Naive thymus-derived CD4-positive, alpha-beta T cell (primary cell): ENCODE data around the gene BUD13. TPM values are rescaled to one million over a fixed set of nuclear protein-coding genes. Genes with fewer than 3 reads are reported as not detected.
A peak's percentile ranks its signal among the peaks of the same experiment; 100 is the strongest.
"Not testable (repeated sequence)": the region's sequence is repeated elsewhere in the genome, so short reads cannot be mapped to it uniquely, and the experiment has no call there.

Experiments
- ATAC-seq: fragments of 150-1000 bp; cut with Tn5 transposase; 2 replicates; pipeline ENCODE4 v1.10.0; 2021; ENCODE audit warnings: mild to moderate bottlenecking, moderate library complexity
- CTCF ChIA-PET: fragments of 350-600 bp; sonication (Branson Sonifier 250); formaldehyde crosslinking; loops from one replicate; lab custom pipeline; 2021; ENCODE audit warnings: antibody characterized with exemption; lab: Charles Lee
- POLR2A ChIA-PET: fragments of 350-600 bp; sonication (Branson Sonifier 250); formaldehyde crosslinking; loops from one replicate; lab custom pipeline; 2021; ENCODE audit warnings: antibody characterized with exemption, inconsistent platforms; lab: Charles Lee
- DNase-seq, 9 donors: peaks; one replicate each; pipeline versions ENCODE4 v3.0.0 to v3.0.0-alpha.2; 2020 to 2022; ENCODE audit warnings: mixed read lengths in 1 of 9
- H3K27ac ChIP-seq: one replicate; pipeline ENCODE4 v1.7.0; 2013; ENCODE audit warnings: mild to moderate bottlenecking, low read depth, low read length, moderate library complexity
- H3K27me3 ChIP-seq, 2 donors: one replicate each; pipeline ENCODE4 v1.7.0; 2013; ENCODE audit warnings: low read length in 2 of 2, mild to moderate bottlenecking in 2 of 2, moderate library complexity in 2 of 2; ENCODE audit not compliant: control insufficient read depth in 2 of 2, insufficient read depth in 2 of 2
- H3K36me3 ChIP-seq, 3 experiments: 1 replicate in 2 of 3; 2 replicates in 1 of 3; pipeline ENCODE4 v1.7.0; 2013; ENCODE audit warnings: low read length in 3 of 3, mild to moderate bottlenecking in 3 of 3, moderate library complexity in 1 of 3; ENCODE audit not compliant: insufficient read depth in 3 of 3, control insufficient read depth in 2 of 3
- H3K4me1 ChIP-seq, 2 donors: one replicate each; pipeline ENCODE4 v1.7.0; 2013; ENCODE audit warnings: low read length in 2 of 2, mild to moderate bottlenecking in 2 of 2, moderate library complexity in 1 of 2; ENCODE audit not compliant: control insufficient read depth in 2 of 2, insufficient read depth in 2 of 2
- H3K4me3 ChIP-seq: 2 replicates; pipeline ENCODE4 v1.7.0; 2013; ENCODE audit warnings: mild to moderate bottlenecking, low read length
- H3K9me3 ChIP-seq, 3 experiments: 1 replicate in 2 of 3; 2 replicates in 1 of 3; pipeline ENCODE4 v1.7.0; 2013; ENCODE audit warnings: low read length in 3 of 3; ENCODE audit not compliant: control insufficient read depth in 2 of 3
- H3K27ac Mint-ChIP-seq, 9 donors: one replicate each; pipeline ENCODE4 v1.8.0; 2020 to 2022; ENCODE audit warnings: mixed read lengths in 9 of 9, mild to moderate bottlenecking in 8 of 9, moderate library complexity in 5 of 9, inconsistent platforms in 2 of 9
- H3K27me3 Mint-ChIP-seq, 5 donors: one replicate each; pipeline ENCODE4 v1.8.0; 2021 to 2022; ENCODE audit warnings: mixed read lengths in 5 of 5, mild to moderate bottlenecking in 1 of 5
- H3K36me3 Mint-ChIP-seq, 5 donors: one replicate each; pipeline ENCODE4 v1.8.0; 2020 to 2022; ENCODE audit warnings: mixed read lengths in 5 of 5, mild to moderate bottlenecking in 3 of 5, inconsistent platforms in 1 of 5
- H3K4me1 Mint-ChIP-seq, 7 donors: one replicate each; pipeline ENCODE4 v1.8.0; 2020 to 2022; ENCODE audit warnings: mixed read lengths in 7 of 7, mild to moderate bottlenecking in 3 of 7, inconsistent platforms in 1 of 7
- H3K4me3 Mint-ChIP-seq, 10 donors: one replicate each; pipeline ENCODE4 v1.8.0; 2020 to 2022; ENCODE audit warnings: mild to moderate bottlenecking in 10 of 10, mixed read lengths in 10 of 10, moderate library complexity in 6 of 10, inconsistent platforms in 2 of 10
- H3K9me3 Mint-ChIP-seq, 11 donors: one replicate each; pipeline ENCODE4 v1.8.0; 2020 to 2022; ENCODE audit warnings: mixed read lengths in 11 of 11, mild to moderate bottlenecking in 4 of 11, inconsistent platforms in 1 of 11, moderate library complexity in 1 of 11
- intact Hi-C, 2 donors: fragments of 100-400 bp; cut with micrococcal nuclease; formaldehyde crosslinking; loops; one replicate each; pipeline ENCODE4 v1.15.1; 2023
- polyA plus RNA-seq, 2 donors: library from polyadenylated mRNA; unstranded; fragments of 300-500 nt; fragmentation: Illumina TruSeq; gene quantifications; one replicate each; pipeline ENCODE4 v1.2.3, GENCODE V29; 2021
- total RNA-seq, 6 experiments: library from RNA in 5 of 6; stranded (reverse) in 5 of 6; gene quantifications; 1 replicate in 5 of 6; 2 replicates in 1 of 6; pipeline ENCODE4 v1.2.3 and lab custom pipeline; 2021 to 2026

Gene BUD13
- total and polyA plus RNA-seq, 7 experiments from 2014 or later, result 9.4 to 32.0 (median 20.3) TPM

GRCh38 chr11:116804001-116804400 lies 31.2 kb upstream of the BUD13 start:
- no peak overlapping the region for H3K4me3 Mint-ChIP-seq
- no peaks in the 10 kb centered on the region for H3K27me3 ChIP-seq
- no peaks in the 10 kb centered on the region for H3K4me1 Mint-ChIP-seq
- DNase-seq (no peak), ATAC-seq (no peak)
- no peak overlapping the region for H3K4me3 ChIP-seq
- no peaks in the 10 kb centered on the region for H3K36me3 ChIP-seq
- H3K36me3 Mint-ChIP-seq, result no peaks in the 10 kb centered on the region
- CTCF ChIA-PET, result no interaction called here
- POLR2A ChIA-PET, result no interaction called here
- H3K4me1 ChIP-seq, result no peaks in the 10 kb centered on the region
- no peak overlapping the region for H3K27ac ChIP-seq
- no peaks in the 10 kb centered on the region for H3K9me3 ChIP-seq
- H3K27me3 Mint-ChIP-seq, result peaks cover 0 to 32% (median 5%) of the 10 kb centered on the region in 5 donors
- no peaks in the 10 kb centered on the region for H3K9me3 Mint-ChIP-seq
- H3K27ac Mint-ChIP-seq, result peak overlapping the region in 1 of 9 donors; percentile 45
- intact Hi-C loops, result no loop called here

DNA sequence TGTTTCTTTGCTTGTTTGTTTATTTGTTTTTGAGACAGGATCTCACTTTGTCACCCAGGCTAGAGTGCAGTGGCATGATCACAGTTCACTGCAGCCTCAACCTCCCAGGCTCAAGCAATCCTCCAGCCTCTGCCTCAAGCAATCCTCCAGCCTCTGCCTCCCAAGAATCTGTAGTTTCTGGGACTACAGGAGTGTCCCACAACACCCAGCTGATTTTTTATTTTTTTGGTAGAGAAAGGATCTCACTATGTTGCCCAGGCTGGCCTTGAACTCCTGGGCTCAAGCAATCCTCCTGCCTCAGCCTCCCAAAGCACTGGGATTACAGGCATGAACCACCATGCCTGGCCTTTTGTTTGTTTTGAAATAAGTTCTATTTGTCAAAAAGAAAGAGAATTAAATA lies 28.9 kb upstream of the BUD13 start:
- H3K4me1 ChIP-seq, H3K9me3 Mint-ChIP-seq, H3K27ac ChIP-seq, intact Hi-C loops, H3K4me3 ChIP-seq, H3K4me3 Mint-ChIP-seq, H3K9me3 ChIP-seq, H3K36me3 Mint-ChIP-seq, H3K36me3 ChIP-seq, POLR2A ChIA-PET, ATAC-seq, H3K27ac Mint-ChIP-seq, H3K27me3 ChIP-seq, H3K4me1 Mint-ChIP-seq, DNase-seq: not testable (repeated sequence)
- peaks cover 0 to 36% (median 5%) of the 10 kb centered on the region in 5 donors for H3K27me3 Mint-ChIP-seq
- CTCF ChIA-PET, result interaction anchor here (0.8 kb wide), 1 partner anchor 10 kb away, joined by 3 read pairs; the partner anchor contains the start of gene APOA5

DNA sequence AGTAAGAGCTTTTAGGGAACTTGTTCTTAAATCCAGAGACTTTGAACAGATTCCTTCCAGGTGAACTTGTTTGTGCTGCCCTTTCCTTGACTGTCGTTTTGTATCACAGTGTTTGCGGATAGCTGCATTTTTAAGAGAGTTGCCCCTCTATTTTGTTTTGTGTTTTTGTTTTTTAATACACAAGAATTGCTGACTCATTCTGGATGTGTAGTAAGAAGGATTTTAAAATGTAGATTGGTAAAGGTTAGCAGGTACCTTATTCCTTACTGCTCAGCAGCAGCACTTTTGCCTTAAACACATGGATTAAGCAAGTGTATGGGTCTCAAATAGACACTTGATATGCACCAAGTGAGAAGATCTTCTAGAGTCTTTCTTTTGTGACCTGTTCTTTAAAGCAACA lies 27.8 kb upstream of the BUD13 start:
- H3K27me3 Mint-ChIP-seq, result peaks cover 0 to 36% (median 5%) of the 10 kb centered on the region in 5 donors
- ATAC-seq, result no peak
- Histone ChIP-seq H3K4me1 (no peaks in the 10 kb centered on the region), H3K27ac (no peak overlapping the region), H3K36me3 (no peaks in the 10 kb centered on the region), H3K4me3 (no peak overlapping the region), H3K9me3 (no peaks in the 10 kb centered on the region), H3K27me3 (no peaks in the 10 kb centered on the region)
- peak overlapping the region in 1 of 9 donors; percentile 29 for H3K27ac Mint-ChIP-seq
- ChIA-PET POLR2A (no interaction called here), CTCF (interaction anchor here (0.9 kb wide), 1 partner anchor 10 kb away, joined by 5 read pairs; the partner anchor contains the start of gene APOA5)
- no peaks in the 10 kb centered on the region for H3K36me3 Mint-ChIP-seq
- DNase-seq, result no peak
- intact Hi-C loops, result no loop called here
- no peaks in the 10 kb centered on the region for H3K4me1 Mint-ChIP-seq
- H3K9me3 Mint-ChIP-seq, result no peaks in the 10 kb centered on the region
- H3K4me3 Mint-ChIP-seq, result no peak overlapping the region

DNA sequence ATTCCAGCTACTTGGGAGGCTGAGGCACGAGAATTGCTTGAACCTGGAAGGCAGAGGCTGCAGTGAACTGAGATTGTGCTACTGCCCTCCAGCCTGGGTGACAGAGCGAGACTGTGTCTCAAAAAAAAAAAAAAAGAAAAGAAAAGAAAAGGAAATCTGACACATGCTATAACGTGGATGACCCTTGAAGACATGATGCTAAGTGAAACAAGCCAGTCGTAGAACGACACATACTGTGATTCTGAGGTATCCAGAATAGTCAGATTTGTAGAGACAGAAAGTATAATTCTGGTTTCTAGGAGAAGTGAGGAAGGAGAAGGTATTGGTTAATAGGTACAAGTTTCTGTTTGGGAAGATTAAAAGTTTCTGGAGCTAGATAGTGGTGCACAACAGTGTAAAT lies 25.6 kb upstream of the BUD13 start:
- H3K4me3 ChIP-seq, result no peak overlapping the region
- H3K36me3 ChIP-seq, result no peaks in the 10 kb centered on the region
- DNase-seq (no peak), ATAC-seq (no peak)
- H3K9me3 ChIP-seq, result no peaks in the 10 kb centered on the region
- Mint-ChIP-seq H3K36me3 (no peaks in the 10 kb centered on the region), H3K4me1 (no peaks in the 10 kb centered on the region), H3K27ac (peak overlapping the region in 1 of 9 donors; percentile 37), H3K4me3 (no peak overlapping the region), H3K9me3 (no peaks in the 10 kb centered on the region), H3K27me3 (peaks cover 0 to 31% (median 5%) of the 10 kb centered on the region in 5 donors)
- H3K4me1 ChIP-seq, result no peaks in the 10 kb centered on the region
- no peaks in the 10 kb centered on the region for H3K27me3 ChIP-seq
- CTCF ChIA-PET, result interaction anchor here (1.8 kb wide), 1 partner anchor 308 kb away, joined by 4 read pairs; no protein-coding TSS in a partner anchor
- POLR2A ChIA-PET, result no interaction called here
- H3K27ac ChIP-seq, result no peak overlapping the region
- intact Hi-C loops, result no loop called here

DNA sequence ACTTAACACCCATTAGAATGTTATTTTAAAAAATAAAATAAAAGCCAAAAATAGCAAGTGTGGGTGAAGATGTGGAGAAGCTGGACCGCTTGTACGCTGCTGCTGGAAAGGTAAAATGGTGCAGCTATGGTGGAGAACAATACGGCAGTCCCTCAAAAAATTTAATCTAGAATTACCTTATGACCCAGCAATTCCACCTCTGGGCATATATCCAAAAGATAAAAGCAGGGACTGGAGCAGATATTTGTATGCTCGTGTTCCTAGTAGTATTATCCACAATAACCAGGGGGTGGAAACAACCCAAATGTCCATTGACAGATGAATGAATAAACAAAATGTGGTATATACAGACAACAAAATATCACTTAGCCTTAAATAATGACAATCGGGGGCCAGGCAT lies 25.0 kb upstream of the BUD13 start:
- Mint-ChIP-seq H3K9me3 (no peaks in the 10 kb centered on the region), H3K27me3 (peaks cover 0 to 30% (median 3%) of the 10 kb centered on the region in 5 donors), H3K27ac (no peak overlapping the region), H3K36me3 (no peaks in the 10 kb centered on the region), H3K4me1 (peaks cover 0 to 5% (median 4%) of the 10 kb centered on the region in 7 donors), H3K4me3 (no peak overlapping the region)
- POLR2A ChIA-PET, result no interaction called here
- CTCF ChIA-PET, result interaction anchor here (1.8 kb wide), 1 partner anchor 308 kb away, joined by 4 read pairs; no protein-coding TSS in a partner anchor
- no peak overlapping the region for H3K4me3 ChIP-seq
- H3K4me1 ChIP-seq, result no peaks in the 10 kb centered on the region
- H3K27ac ChIP-seq, result no peak overlapping the region
- H3K36me3 ChIP-seq, result no peaks in the 10 kb centered on the region
- intact Hi-C loops, result no loop called here
- DNase-seq (no peak), ATAC-seq (no peak)
- no peaks in the 10 kb centered on the region for H3K9me3 ChIP-seq
- H3K27me3 ChIP-seq, result no peaks in the 10 kb centered on the region

DNA sequence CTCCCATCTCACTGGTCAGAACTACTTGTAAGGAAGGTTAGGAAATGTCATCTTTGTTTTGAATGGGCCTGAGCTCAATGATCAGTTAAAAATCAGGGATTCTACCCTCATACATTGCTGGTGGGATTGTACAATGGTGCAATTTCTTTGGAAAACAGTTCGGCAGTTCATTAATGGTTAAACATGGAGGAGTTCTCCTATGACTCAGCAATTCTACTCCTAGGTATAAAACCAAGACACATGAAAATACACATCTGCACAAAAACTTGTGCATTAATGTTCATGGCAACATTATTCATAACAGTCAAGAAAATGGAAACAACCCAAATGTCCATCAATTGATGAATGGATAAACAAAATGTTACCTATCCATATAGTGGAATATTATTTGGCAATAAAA lies 23.8 kb upstream of the BUD13 start:
- no peaks in the 10 kb centered on the region for H3K36me3 ChIP-seq
- H3K4me3 ChIP-seq, result no peak overlapping the region
- ATAC-seq (no peak), DNase-seq (no peak)
- Mint-ChIP-seq H3K27me3 (peaks cover 0 to 27% (median 0%) of the 10 kb centered on the region in 5 donors), H3K9me3 (no peaks in the 10 kb centered on the region), H3K4me1 (peaks cover 0 to 5% (median 4%) of the 10 kb centered on the region in 7 donors), H3K27ac (no peak overlapping the region), H3K36me3 (no peaks in the 10 kb centered on the region), H3K4me3 (no peak overlapping the region)
- H3K27me3 ChIP-seq, result no peaks in the 10 kb centered on the region
- H3K27ac ChIP-seq, result no peak overlapping the region
- intact Hi-C loops, result no loop called here
- H3K4me1 ChIP-seq, result peaks cover 0 to 1% of the 10 kb centered on the region in 2 donors
- no peaks in the 10 kb centered on the region for H3K9me3 ChIP-seq
- POLR2A ChIA-PET, result interaction anchor here (1.1 kb wide), 1 partner anchor 10 kb away, joined by 3 read pairs; no protein-coding TSS in a partner anchor
- CTCF ChIA-PET, result interaction anchor here (0.6 kb wide), 2 partner anchors 13 to 309 kb away, joined by 3 read pairs; no protein-coding TSS in a partner anchor

GRCh38 chr11:116794851-116795250 lies 22.1 kb upstream of the BUD13 start:
- POLR2A ChIA-PET, result no interaction called here
- peaks cover 5 to 13% (median 9%) of the 10 kb centered on the region in 7 donors for H3K4me1 Mint-ChIP-seq

More at GRCh38 chr11:116794851-116795250, 22.1 kb upstream of the BUD13 start:
- Histone ChIP-seq H3K4me1 (peaks cover 3 to 5% of the 10 kb centered on the region in 2 donors), H3K9me3 (no peaks in the 10 kb centered on the region), H3K36me3 (no peaks in the 10 kb centered on the region), H3K27ac (no peak overlapping the region), H3K4me3 (no peak overlapping the region), H3K27me3 (no peaks in the 10 kb centered on the region)
- no peak overlapping the region for H3K4me3 Mint-ChIP-seq
- CTCF ChIA-PET, result interaction anchor here (0.5 to 1.1 kb wide), 2 partner anchors 312 to 314 kb away, joined by 3 read pairs; no protein-coding TSS in a partner anchor
- DNase-seq, result no peak
- intact Hi-C loops, result no loop called here
- no peak overlapping the region for H3K27ac Mint-ChIP-seq
- H3K9me3 Mint-ChIP-seq, result no peaks in the 10 kb centered on the region
- H3K36me3 Mint-ChIP-seq, result no peaks in the 10 kb centered on the region
- peaks cover 0 to 19% (median 0%) of the 10 kb centered on the region in 5 donors for H3K27me3 Mint-ChIP-seq
- ATAC-seq, result no peak
